GM12891 (cell line): ENCODE data around the gene ENOX1.

Experiments
- PAX5 ChIP-seq: IDR thresholded peaks from 2 replicates; pipeline ENCODE4 v1.6.1; 2011; ENCODE audit warnings: low read length, moderate library complexity, mild to moderate bottlenecking; ENCODE audit not compliant: insufficient read depth, severe bottlenecking
- POLR2A ChIP-seq: IDR thresholded peaks from 2 replicates; pipeline ENCODE4 v1.6.1; 2011; ENCODE audit warnings: low read depth, low read length, control low read depth
- POLR2AphosphoS5 ChIP-seq: IDR thresholded peaks from 2 replicates; pipeline ENCODE4 v1.6.1; 2011; ENCODE audit warnings: low read depth, low read length, control low read depth
- TAF1 ChIP-seq: IDR thresholded peaks from 2 replicates; pipeline ENCODE4 v1.6.1; 2011; ENCODE audit warnings: low read depth, low read length, control low read depth

- TF ChIP-seq POLR2AphosphoS5, result no peak
- TF ChIP-seq POLR2A, result no peak
- TF ChIP-seq TAF1, result no peak
- no peak for TF ChIP-seq PAX5
Observed at GRCh38 chr13:43339145-43339804, 447.5 kb downstream of the ENOX1 start.
